Suprapubic skin (tissue), 4 donors: ENCODE measurements around the gene PAXX. TPM values are rescaled to one million over a fixed set of nuclear protein-coding genes. Genes with fewer than 3 reads are reported as not detected.

Source experiments
- DNase-seq, 2 donors: peaks; one replicate each; pipeline ENCODE4 v3.0.0-alpha.2; 2019; ENCODE audit warnings: low spot score in 2 of 2
- H3K27ac ChIP-seq: fragments of 200-600 bp; sonication (generic); one replicate; pipeline ENCODE4 v1.5.1; 2019
- H3K27me3 ChIP-seq: fragments of 200-600 bp; sonication (generic); one replicate; pipeline ENCODE4 v1.5.1; 2019
- H3K36me3 ChIP-seq: fragments of 200-600 bp; sonication (generic); one replicate; pipeline ENCODE4 v1.5.1; 2019
- H3K4me1 ChIP-seq: fragments of 200-600 bp; sonication (generic); one replicate; pipeline ENCODE4 v1.5.1; 2019
- H3K4me3 ChIP-seq: fragments of 200-600 bp; sonication (generic); one replicate; pipeline ENCODE4 v1.5.1; 2019; ENCODE audit warnings: mild to moderate bottlenecking
- H3K9me3 ChIP-seq: fragments of 200-600 bp; sonication (generic); one replicate; pipeline ENCODE4 v1.5.1; 2019
- EP300 ChIP-seq: sonication (generic); formaldehyde crosslinking; IDR thresholded peaks from one replicate; pipeline ENCODE4 v1.6.1; 2017; ENCODE audit warnings: antibody characterized with exemption
- POLR2A ChIP-seq, 2 donors: fragments of 450-650 bp; IDR thresholded peaks; one replicate each; pipeline ENCODE4 v1.6.1; 2017; ENCODE audit warnings: antibody characterized with exemption in 2 of 2, mild to moderate bottlenecking in 2 of 2, moderate library complexity in 2 of 2
- POLR2AphosphoS5 ChIP-seq, 3 donors: sonication (generic); formaldehyde crosslinking; IDR thresholded peaks; one replicate each; pipeline ENCODE4 v1.6.1; 2017; ENCODE audit warnings: antibody characterized with exemption in 3 of 3
- WGBS: methylation state at CpG from one replicate; pipeline ENCODE4 v1.1.5; 2018; 5-methylcytosine and 5-hydroxymethylcytosine counted together
- total RNA-seq, 4 donors: library from RNA; depleted of rRNA; stranded (reverse); fragments of >200 nt; gene quantifications; one replicate each; pipeline ENCODE4 v1.1.0, GENCODE V29; 2016
- TF ChIP-seq, protein P1 (sequence below), 2 donors: fragments of 200-600 bp in 1 of 2; fragments of 450-650 bp in 1 of 2; sonication (generic) in 1 of 2; IDR thresholded peaks; one replicate each; pipeline ENCODE4 v1.5.1; 2016 to 2019; ENCODE audit warnings: antibody characterized with exemption in 2 of 2, mild to moderate bottlenecking in 1 of 2, moderate library complexity in 1 of 2

Gene PAXX
- total RNA-seq, 4 donors from 2014 or later = 43.2 to 68.6 (median 61.5) TPM

DNA sequence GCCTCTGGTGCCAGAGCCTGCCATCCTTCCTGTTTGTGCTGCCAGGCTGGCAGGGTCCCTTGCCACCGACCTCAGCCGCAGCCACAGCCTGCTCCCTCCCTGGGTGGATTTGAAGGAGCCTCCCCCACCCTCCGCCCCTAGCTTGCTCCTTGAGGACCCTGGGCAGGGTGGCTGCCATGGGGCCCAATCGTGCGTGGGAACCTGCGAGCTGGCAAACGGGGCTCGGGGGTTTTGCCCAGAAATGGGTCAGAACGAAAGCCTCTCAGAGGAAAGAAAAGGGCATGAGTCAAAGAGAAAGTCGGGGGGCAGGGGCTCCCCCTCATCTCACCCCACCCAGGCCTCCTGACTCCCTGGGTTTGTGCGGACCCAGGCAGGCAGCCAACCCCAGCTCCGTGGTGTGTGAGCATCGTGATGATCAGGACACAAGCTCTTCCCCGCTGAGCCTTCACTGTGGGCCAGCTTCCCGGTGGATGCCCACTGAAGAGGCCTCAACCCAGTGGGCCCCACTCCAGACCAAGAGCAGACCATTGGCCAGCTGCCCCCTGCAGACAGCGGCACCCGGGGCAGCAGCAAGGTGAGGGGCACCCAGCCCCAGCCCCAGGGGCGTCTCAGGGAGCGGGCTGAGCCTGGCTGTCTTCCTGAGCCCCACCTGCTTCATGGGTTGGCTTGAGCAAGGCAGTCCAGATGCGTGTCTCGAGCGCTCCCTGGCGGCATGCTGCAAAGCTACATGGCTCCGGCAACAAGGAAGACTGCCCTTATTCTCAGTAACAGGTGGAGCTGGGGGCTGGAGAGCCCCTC lies 42.7 kb downstream of the PAXX start:
- DNase-seq = peak; percentile 86 to 90

DNA sequence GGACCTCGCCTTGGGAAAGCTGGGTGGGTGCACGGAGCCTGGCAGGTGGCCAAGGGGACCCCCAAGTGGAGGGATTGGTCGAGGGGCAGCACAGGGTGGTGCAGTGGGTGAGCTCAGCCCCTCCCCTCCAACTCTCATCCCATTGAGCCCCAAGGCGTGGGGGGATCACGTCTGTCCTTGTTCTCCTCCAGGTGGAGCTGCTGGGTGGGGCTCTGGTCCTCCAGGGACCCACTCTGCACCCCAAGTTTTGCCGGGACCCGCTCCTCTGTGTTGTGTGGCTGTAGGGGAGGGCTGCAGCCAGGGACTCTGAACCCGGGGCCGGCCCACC lies 43.2 kb downstream of the PAXX start:
- no peak for TF ChIP-seq EP300
- TF ChIP-seq POLR2A (IDR thresholded peaks at IDR 0.05) = no peak
- TF ChIP-seq, protein P1, sequence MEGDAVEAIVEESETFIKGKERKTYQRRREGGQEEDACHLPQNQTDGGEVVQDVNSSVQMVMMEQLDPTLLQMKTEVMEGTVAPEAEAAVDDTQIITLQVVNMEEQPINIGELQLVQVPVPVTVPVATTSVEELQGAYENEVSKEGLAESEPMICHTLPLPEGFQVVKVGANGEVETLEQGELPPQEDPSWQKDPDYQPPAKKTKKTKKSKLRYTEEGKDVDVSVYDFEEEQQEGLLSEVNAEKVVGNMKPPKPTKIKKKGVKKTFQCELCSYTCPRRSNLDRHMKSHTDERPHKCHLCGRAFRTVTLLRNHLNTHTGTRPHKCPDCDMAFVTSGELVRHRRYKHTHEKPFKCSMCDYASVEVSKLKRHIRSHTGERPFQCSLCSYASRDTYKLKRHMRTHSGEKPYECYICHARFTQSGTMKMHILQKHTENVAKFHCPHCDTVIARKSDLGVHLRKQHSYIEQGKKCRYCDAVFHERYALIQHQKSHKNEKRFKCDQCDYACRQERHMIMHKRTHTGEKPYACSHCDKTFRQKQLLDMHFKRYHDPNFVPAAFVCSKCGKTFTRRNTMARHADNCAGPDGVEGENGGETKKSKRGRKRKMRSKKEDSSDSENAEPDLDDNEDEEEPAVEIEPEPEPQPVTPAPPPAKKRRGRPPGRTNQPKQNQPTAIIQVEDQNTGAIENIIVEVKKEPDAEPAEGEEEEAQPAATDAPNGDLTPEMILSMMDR (IDR thresholded peaks at IDR 0.05) = no peak
- TF ChIP-seq POLR2AphosphoS5 (IDR thresholded peaks at IDR 0.05) = no peak
- Histone ChIP-seq H3K4me3 (no peak overlapping the region), H3K27ac (no peak overlapping the region), H3K9me3 (no peaks in the 10 kb centered on the region), H3K36me3 (peaks cover 25% of the 10 kb centered on the region), H3K27me3 (no peaks in the 10 kb centered on the region), H3K4me1 (peaks cover 21% of the 10 kb centered on the region)
- WGBS = no CpG with 5 or more reads among the region's 9 CpGs
- DNase-seq = no peak

More for the DNA sequence above, 42.7 kb downstream of the PAXX start:
- Histone ChIP-seq H3K9me3 (no peaks in the 10 kb centered on the region), H3K4me3 (no peak overlapping the region), H3K27ac (no peak overlapping the region), H3K27me3 (no peaks in the 10 kb centered on the region), H3K36me3 (peaks cover 20% of the 10 kb centered on the region), H3K4me1 (peaks cover 21% of the 10 kb centered on the region)
- WGBS = 13% methylated on average over 15 of the region's 24 CpGs
- no peak for TF ChIP-seq EP300
- TF ChIP-seq, protein P1 (IDR thresholded peaks at IDR 0.05) = peak; percentile 69 to 85
- no peak for TF ChIP-seq POLR2A (IDR thresholded peaks at IDR 0.05)

DNA sequence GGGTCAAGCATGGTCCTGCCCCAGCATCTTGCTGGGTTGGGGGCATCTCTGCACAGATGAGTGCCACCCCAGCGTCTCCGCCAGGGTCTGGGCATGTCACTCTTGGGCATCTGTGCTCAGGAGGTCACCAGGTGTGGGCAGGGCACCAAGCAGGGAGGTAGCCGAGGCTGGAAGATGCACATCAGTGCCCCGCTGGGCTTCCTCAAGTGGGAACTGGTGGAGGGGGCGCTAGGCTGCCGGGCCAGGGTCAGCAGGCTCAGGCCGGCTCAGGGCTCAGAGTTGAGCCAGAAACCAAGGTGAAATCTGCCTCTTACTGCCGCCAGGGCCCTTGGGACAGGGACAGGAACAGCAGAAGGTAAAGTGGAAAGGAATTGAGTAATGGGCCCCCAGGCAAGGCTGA lies 43.7 kb downstream of the PAXX start:
- WGBS = 74% methylated on average over 7 of the region's 8 CpGs

GRCh38 chr9:137037035-137037434 lies 44.8 kb downstream of the PAXX start:
- Histone ChIP-seq H3K4me3 (no peak overlapping the region), H3K4me1 (peaks cover 14% of the 10 kb centered on the region), H3K9me3 (no peaks in the 10 kb centered on the region), H3K27ac (no peak overlapping the region), H3K27me3 (no peaks in the 10 kb centered on the region), H3K36me3 (peaks cover 28% of the 10 kb centered on the region)
- WGBS = no CpG with 5 or more reads among the region's 13 CpGs
- TF ChIP-seq POLR2AphosphoS5 (IDR thresholded peaks at IDR 0.05) = no peak
- DNase-seq = no peak

More for the DNA sequence above, 43.7 kb downstream of the PAXX start:
- DNase-seq = no peak
- H3K4me3 ChIP-seq = no peak overlapping the region
- peaks cover 21% of the 10 kb centered on the region for H3K4me1 ChIP-seq
- H3K27ac ChIP-seq = no peak overlapping the region
- H3K9me3 ChIP-seq = no peaks in the 10 kb centered on the region
- H3K27me3 ChIP-seq = no peaks in the 10 kb centered on the region
- peaks cover 28% of the 10 kb centered on the region for H3K36me3 ChIP-seq
- TF ChIP-seq EP300 (no peak), POLR2AphosphoS5 (IDR thresholded peaks at IDR 0.05) (no peak), POLR2A (IDR thresholded peaks at IDR 0.05) (no peak)
- TF ChIP-seq, protein P1 (IDR thresholded peaks at IDR 0.05) = no peak

DNA sequence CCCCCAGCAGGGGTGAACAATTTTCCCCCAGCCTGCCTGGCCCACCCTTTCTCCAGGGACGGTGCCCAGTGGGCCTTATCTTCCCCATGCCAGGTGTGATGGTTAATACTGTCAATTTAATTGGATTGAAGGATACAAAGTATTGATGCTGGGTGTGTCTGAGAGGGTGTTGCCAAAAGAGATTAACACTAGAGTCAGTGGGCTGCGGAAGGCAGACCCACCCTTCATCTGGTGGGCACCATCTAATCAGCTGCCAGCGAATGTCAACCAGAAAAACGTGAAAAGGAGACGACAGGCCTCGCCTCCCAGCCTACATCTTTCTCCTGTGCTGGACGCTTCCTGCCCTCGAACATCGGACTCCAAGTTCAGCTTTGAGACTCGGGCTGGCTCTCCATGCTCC lies 45.3 kb downstream of the PAXX start:
- Histone ChIP-seq H3K27ac (no peak overlapping the region), H3K4me1 (peaks cover 14% of the 10 kb centered on the region), H3K4me3 (no peak overlapping the region), H3K36me3 (peaks cover 28% of the 10 kb centered on the region), H3K9me3 (no peaks in the 10 kb centered on the region), H3K27me3 (no peaks in the 10 kb centered on the region)
- 88% methylated on average over 10 of the region's 10 CpGs for WGBS
- TF ChIP-seq POLR2AphosphoS5 (IDR thresholded peaks at IDR 0.05) = no peak
- TF ChIP-seq, protein P1 (IDR thresholded peaks at IDR 0.05) = no peak
- no peak for TF ChIP-seq EP300
- TF ChIP-seq POLR2A (IDR thresholded peaks at IDR 0.05) = no peak
- DNase-seq = no peak
